Esophagus squamous epithelium (tissue), 4 donors: ENCODE results near the gene LDLRAD3.

ENCODE experiments used
- POLR2A ChIP-seq, 4 donors: fragments of 450-650 bp; IDR thresholded peaks; one replicate each; pipeline ENCODE4 v1.6.1; 2017; ENCODE audit warnings: antibody characterized with exemption in 4 of 4, mild to moderate bottlenecking in 4 of 4, moderate library complexity in 3 of 4
- TF ChIP-seq, protein P1 (sequence below), 6 experiments: fragments of 450-650 bp in 4 of 6; fragments of 200-600 bp in 2 of 6; sonication (generic) in 2 of 6; IDR thresholded peaks; one replicate each; pipeline ENCODE4 v1.5.1; 2016 to 2019; ENCODE audit warnings: antibody characterized with exemption in 6 of 6, mild to moderate bottlenecking in 4 of 6, moderate library complexity in 4 of 6

DNA sequence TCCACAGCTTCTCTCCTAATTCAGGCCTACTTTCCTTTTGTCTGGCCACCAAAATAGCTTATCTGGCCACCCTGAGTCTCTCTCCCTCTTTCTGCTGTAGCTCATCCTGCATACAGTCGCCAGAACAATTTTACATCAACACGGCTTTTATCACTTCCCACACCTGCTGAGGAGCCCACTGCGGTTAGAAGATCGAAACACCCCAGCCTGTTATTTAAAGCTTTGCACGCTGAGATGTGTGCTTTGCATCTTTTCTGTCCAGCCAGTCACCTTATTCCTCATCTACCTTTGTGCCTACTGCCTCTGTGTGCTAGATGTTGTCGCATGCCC is 249.4 kb downstream of the LDLRAD3 start:
- TF ChIP-seq, protein P1, sequence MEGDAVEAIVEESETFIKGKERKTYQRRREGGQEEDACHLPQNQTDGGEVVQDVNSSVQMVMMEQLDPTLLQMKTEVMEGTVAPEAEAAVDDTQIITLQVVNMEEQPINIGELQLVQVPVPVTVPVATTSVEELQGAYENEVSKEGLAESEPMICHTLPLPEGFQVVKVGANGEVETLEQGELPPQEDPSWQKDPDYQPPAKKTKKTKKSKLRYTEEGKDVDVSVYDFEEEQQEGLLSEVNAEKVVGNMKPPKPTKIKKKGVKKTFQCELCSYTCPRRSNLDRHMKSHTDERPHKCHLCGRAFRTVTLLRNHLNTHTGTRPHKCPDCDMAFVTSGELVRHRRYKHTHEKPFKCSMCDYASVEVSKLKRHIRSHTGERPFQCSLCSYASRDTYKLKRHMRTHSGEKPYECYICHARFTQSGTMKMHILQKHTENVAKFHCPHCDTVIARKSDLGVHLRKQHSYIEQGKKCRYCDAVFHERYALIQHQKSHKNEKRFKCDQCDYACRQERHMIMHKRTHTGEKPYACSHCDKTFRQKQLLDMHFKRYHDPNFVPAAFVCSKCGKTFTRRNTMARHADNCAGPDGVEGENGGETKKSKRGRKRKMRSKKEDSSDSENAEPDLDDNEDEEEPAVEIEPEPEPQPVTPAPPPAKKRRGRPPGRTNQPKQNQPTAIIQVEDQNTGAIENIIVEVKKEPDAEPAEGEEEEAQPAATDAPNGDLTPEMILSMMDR (IDR thresholded peaks at IDR 0.05): no peak
- TF ChIP-seq POLR2A (IDR thresholded peaks at IDR 0.05): no peak
